Transverse colon (tissue), 4 donors: ENCODE measurements around the gene PRKAA2. TPM values are rescaled to one million over a fixed set of nuclear protein-coding genes. Genes with fewer than 3 reads are reported as not detected.

Experiments
- DNase-seq: peaks from one replicate; pipeline ENCODE4 v3.0.0-alpha.2; 2019
- H3K27ac ChIP-seq, 4 donors: fragments of 200-600 bp; sonication (generic); 2 replicates each; pipeline ENCODE4 v1.5.1; 2016 to 2018; ENCODE audit warnings: inconsistent platforms in 4 of 4
- H3K27me3 ChIP-seq: fragments of 200-600 bp; sonication (generic); 2 replicates; pipeline ENCODE4 v1.5.1; 2017; ENCODE audit warnings: inconsistent platforms
- H3K36me3 ChIP-seq, 4 donors: fragments of 200-600 bp; sonication (generic); 2 replicates each; pipeline ENCODE4 v1.5.1; 2017 to 2019; ENCODE audit warnings: inconsistent platforms in 4 of 4
- H3K4me1 ChIP-seq, 4 donors: fragments of 200-600 bp; sonication (generic); 2 replicates each; pipeline ENCODE4 v1.5.1; 2017 to 2020; ENCODE audit warnings: inconsistent platforms in 4 of 4
- H3K4me3 ChIP-seq, 4 donors: fragments of 200-600 bp; sonication (generic); 1 replicate in 1 of 4; 2 replicates in 3 of 4; pipeline versions ENCODE4 v1.5.1 to v1.6.1; 2017 to 2019; ENCODE audit warnings: inconsistent platforms in 4 of 4
- H3K9me3 ChIP-seq, 2 donors: fragments of 200-600 bp; sonication (generic); 2 replicates each; pipeline ENCODE4 v1.5.1; 2017 to 2019; ENCODE audit warnings: inconsistent platforms in 2 of 2
- CTCF ChIP-seq, 5 experiments: fragments of 200-600 bp in 3 of 5; fragments of 450-650 bp in 2 of 5; sonication (generic) in 3 of 5; IDR thresholded peaks; 1 replicate in 2 of 5; 2 replicates in 3 of 5; pipeline ENCODE4 v1.5.1; 2016 to 2017; ENCODE audit warnings: antibody characterized with exemption in 5 of 5, inconsistent platforms in 3 of 5, mild to moderate bottlenecking in 2 of 5, moderate library complexity in 1 of 5
- EP300 ChIP-seq: sonication (generic); formaldehyde crosslinking; IDR thresholded peaks from one replicate; pipeline ENCODE4 v1.6.1; 2017; ENCODE audit warnings: antibody characterized with exemption, low read depth
- POLR2A ChIP-seq: fragments of 450-650 bp; IDR thresholded peaks from one replicate; pipeline ENCODE4 v1.6.1; 2016; ENCODE audit warnings: antibody characterized with exemption, mild to moderate bottlenecking, moderate library complexity
- POLR2AphosphoS5 ChIP-seq, 3 donors: sonication (generic); formaldehyde crosslinking; IDR thresholded peaks; one replicate each; pipeline ENCODE4 v1.6.1; 2016; ENCODE audit warnings: antibody characterized with exemption in 3 of 3
- WGBS, 2 donors: methylation state at CpG; one replicate each; pipeline ENCODE4 v1.1.5; 2018; ENCODE audit warnings: low coverage in 1 of 2; 5-methylcytosine and 5-hydroxymethylcytosine counted together
- in situ Hi-C, 4 donors: fragments of 200-750 bp; cut with MboI; loops; one replicate each; pipeline versions ENCODE4 v1.15.0 to v1.15.1; 2017; ENCODE audit warnings: low sequenced_read_pairs in 3 of 4, low pct_ligation_motif_present in 1 of 4, low pct_unique_long_range_greater_than_20kb in 1 of 4
- intact Hi-C: fragments of 100-400 bp; cut with DNase I; formaldehyde crosslinking; loops from one replicate; pipeline ENCODE4 v1.15.1; 2023; ENCODE audit warnings: low total_unique reads
- total RNA-seq, 4 donors: library from RNA; depleted of rRNA; stranded (reverse); fragments of >200 nt; gene quantifications; one replicate each; pipeline ENCODE4 v1.1.0, GENCODE V29; 2016

PRKAA2 gene
- total RNA-seq, 4 donors from 2014 or later = 2.6 to 8.9 (median 5.3) TPM

GRCh38 chr1:56672579-56672978 lies 27.5 kb downstream of the PRKAA2 start:
- TF ChIP-seq CTCF (IDR thresholded peaks at IDR 0.05) = no peak
- no peak for TF ChIP-seq EP300
- TF ChIP-seq POLR2A = no peak
- TF ChIP-seq POLR2AphosphoS5 (IDR thresholded peaks at IDR 0.05) = no peak
- intact Hi-C loops = no loop called here
- H3K4me3 ChIP-seq = no peak overlapping the region
- H3K4me1 ChIP-seq = no peaks in the 10 kb centered on the region
- H3K27me3 ChIP-seq = no peaks in the 10 kb centered on the region
- in situ Hi-C loops = no loop called here
- H3K36me3 ChIP-seq = no peaks in the 10 kb centered on the region
- WGBS, 2 donors = 83 to 100% methylated on average over 1 of the region's 1 CpG
- H3K27ac ChIP-seq = no peak overlapping the region
- no peak for DNase-seq
- H3K9me3 ChIP-seq = no peaks in the 10 kb centered on the region

GRCh38 chr1:56675763-56676162 lies 30.6 kb downstream of the PRKAA2 start:
- no peaks in the 10 kb centered on the region for H3K27me3 ChIP-seq
- no peaks in the 10 kb centered on the region for H3K4me1 ChIP-seq
- no peak overlapping the region for H3K27ac ChIP-seq
- no peak overlapping the region for H3K4me3 ChIP-seq
- TF ChIP-seq CTCF (IDR thresholded peaks at IDR 0.05) = no peak
- TF ChIP-seq POLR2A = no peak
- no peak for TF ChIP-seq EP300
- no peak for TF ChIP-seq POLR2AphosphoS5 (IDR thresholded peaks at IDR 0.05)
- intact Hi-C loops = no loop called here
- no peaks in the 10 kb centered on the region for H3K9me3 ChIP-seq
- no peaks in the 10 kb centered on the region for H3K36me3 ChIP-seq
- no peak for DNase-seq
- in situ Hi-C loops = no loop called here

- Histone ChIP-seq H3K36me3 (no peaks in the 10 kb centered on the region), H3K27ac (no peak overlapping the region), H3K27me3 (no peaks in the 10 kb centered on the region), H3K9me3 (no peaks in the 10 kb centered on the region), H3K4me1 (no peaks in the 10 kb centered on the region), H3K4me3 (no peak overlapping the region)
- no peak for TF ChIP-seq CTCF (IDR thresholded peaks at IDR 0.05)
- no peak for TF ChIP-seq POLR2AphosphoS5 (IDR thresholded peaks at IDR 0.05)
- TF ChIP-seq EP300 = no peak
- TF ChIP-seq POLR2A = no peak
- in situ Hi-C loops (no loop called here), intact Hi-C loops (no loop called here)
- 44 to 57% methylated on average over 2 of the region's 2 CpGs for WGBS, 2 donors
- no peak for DNase-seq
Measured at GRCh38 chr1:56676571-56677035, 31.5 kb downstream of the PRKAA2 start.

GRCh38 chr1:56683569-56683968 lies 38.5 kb downstream of the PRKAA2 start:
- in situ Hi-C loops = no loop called here

More at GRCh38 chr1:56683569-56683968, 38.5 kb downstream of the PRKAA2 start:
- DNase-seq = no peak
- no peak for TF ChIP-seq POLR2AphosphoS5 (IDR thresholded peaks at IDR 0.05)
- TF ChIP-seq EP300 = no peak
- TF ChIP-seq CTCF (IDR thresholded peaks at IDR 0.05) = no peak
- TF ChIP-seq POLR2A = no peak
- Histone ChIP-seq H3K4me3 (no peak overlapping the region), H3K4me1 (peaks cover 0 to 3% (median 0%) of the 10 kb centered on the region in 4 donors), H3K36me3 (no peaks in the 10 kb centered on the region), H3K27me3 (no peaks in the 10 kb centered on the region), H3K27ac (no peak overlapping the region), H3K9me3 (no peaks in the 10 kb centered on the region)
- intact Hi-C loops = no loop called here
